ENCODE measurements around the gene GCK. TPM values are rescaled to one million over a fixed set of nuclear protein-coding genes. Genes with fewer than 3 reads are reported as not detected.

The GCK gene
- total RNA-seq, 4 donors from 2014 or later = not detected

DNA sequence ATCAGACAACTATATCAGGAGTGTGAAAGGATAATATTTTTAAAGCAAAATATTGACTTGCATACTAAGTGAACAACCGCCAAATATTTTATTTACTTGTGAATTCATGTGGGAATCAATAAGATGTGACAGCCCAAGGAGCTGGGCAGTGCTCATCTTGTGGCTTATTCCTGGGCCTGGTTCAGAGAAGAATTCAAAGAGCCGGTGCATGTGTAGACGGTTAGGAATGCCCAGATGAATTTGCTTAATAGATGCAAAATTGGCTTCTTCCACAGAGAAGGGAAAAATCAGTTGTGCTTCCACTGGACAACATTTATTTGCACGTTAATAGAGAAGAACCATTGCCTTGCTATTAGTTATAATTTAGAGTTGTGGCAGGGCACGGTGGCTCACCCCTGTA, 52.5 kb downstream of the GCK start:
- Histone ChIP-seq H3K27me3 (no peaks in the 10 kb centered on the region), H3K9me3 (no peaks in the 10 kb centered on the region), H3K27ac (no peak overlapping the region), H3K36me3 (no peaks in the 10 kb centered on the region), H3K4me1 (no peaks in the 10 kb centered on the region), H3K4me3 (no peak overlapping the region)
- no peak for TF ChIP-seq POLR2A (IDR thresholded peaks at IDR 0.05)
- TF ChIP-seq, protein P1, sequence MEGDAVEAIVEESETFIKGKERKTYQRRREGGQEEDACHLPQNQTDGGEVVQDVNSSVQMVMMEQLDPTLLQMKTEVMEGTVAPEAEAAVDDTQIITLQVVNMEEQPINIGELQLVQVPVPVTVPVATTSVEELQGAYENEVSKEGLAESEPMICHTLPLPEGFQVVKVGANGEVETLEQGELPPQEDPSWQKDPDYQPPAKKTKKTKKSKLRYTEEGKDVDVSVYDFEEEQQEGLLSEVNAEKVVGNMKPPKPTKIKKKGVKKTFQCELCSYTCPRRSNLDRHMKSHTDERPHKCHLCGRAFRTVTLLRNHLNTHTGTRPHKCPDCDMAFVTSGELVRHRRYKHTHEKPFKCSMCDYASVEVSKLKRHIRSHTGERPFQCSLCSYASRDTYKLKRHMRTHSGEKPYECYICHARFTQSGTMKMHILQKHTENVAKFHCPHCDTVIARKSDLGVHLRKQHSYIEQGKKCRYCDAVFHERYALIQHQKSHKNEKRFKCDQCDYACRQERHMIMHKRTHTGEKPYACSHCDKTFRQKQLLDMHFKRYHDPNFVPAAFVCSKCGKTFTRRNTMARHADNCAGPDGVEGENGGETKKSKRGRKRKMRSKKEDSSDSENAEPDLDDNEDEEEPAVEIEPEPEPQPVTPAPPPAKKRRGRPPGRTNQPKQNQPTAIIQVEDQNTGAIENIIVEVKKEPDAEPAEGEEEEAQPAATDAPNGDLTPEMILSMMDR (IDR thresholded peaks at IDR 0.05) = no peak
- DNase-seq = no peak

DNA sequence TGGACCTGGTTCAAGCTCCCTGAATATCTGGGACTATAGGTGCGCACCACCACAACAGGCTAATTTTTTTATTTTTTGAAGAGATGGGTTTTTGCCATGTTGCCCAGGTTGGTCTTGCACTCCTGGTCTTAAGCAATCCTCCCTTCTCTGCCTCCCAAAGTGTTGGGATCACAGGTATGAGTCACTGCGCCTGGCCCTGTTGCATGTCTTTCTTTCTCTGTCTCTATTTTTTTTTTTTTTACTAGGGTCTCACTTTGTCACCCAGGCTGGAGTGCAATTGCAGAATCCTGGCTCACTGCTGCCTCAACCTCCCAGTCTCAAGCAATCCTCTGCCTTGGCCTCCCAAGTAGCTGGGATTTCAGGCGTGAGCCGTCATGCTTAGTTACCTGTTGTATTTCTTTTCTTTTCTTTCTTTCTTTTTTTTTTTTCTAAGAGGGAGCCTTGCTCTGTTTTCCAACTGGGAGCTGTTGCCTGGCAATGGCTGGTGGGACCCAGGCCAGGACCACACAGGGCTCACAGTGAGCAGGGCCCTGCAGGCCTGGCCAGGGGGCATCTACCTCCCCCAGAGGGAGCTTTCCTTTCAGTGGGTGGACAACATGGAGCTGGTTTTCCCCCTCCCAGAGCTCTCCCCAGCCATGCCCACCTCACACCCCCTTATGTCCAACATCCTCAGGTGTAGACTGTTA, 54.2 kb downstream of the GCK start:
- no peak overlapping the region for H3K4me3 ChIP-seq
- no peaks in the 10 kb centered on the region for H3K9me3 ChIP-seq
- H3K36me3 ChIP-seq = no peaks in the 10 kb centered on the region
- no peaks in the 10 kb centered on the region for H3K27me3 ChIP-seq
- H3K27ac ChIP-seq = no peak overlapping the region
- no peaks in the 10 kb centered on the region for H3K4me1 ChIP-seq
- no peak for DNase-seq
- TF ChIP-seq, protein P1 (IDR thresholded peaks at IDR 0.05) = no peak
- TF ChIP-seq POLR2A (IDR thresholded peaks at IDR 0.05) = no peak

DNA sequence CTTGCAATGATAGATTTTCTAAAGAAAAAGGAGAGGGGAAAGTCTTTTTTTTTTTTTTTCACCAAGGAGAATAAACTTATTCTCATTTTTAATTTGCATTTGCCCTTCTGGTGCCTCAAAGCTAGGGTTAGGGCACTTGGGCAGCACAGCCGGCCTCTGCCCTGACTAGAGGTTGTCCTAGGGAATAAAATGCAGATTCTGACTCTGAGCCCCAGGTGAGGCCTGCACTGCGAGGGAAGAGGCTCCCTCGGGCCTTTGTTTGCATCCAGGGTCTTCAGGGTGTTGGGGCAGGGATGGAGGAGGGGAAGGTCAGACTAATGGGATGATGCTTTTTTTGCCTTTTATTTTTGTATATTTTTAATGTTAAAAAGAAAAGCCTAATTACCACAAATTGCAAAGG, 55.9 kb downstream of the GCK start:
- Histone ChIP-seq H3K9me3 (no peaks in the 10 kb centered on the region), H3K36me3 (no peaks in the 10 kb centered on the region), H3K27me3 (no peaks in the 10 kb centered on the region), H3K4me3 (no peak overlapping the region), H3K4me1 (no peaks in the 10 kb centered on the region), H3K27ac (no peak overlapping the region)
- DNase-seq = no peak
- no peak for TF ChIP-seq POLR2A (IDR thresholded peaks at IDR 0.05)
- TF ChIP-seq, protein P1 (IDR thresholded peaks at IDR 0.05) = no peak

DNA sequence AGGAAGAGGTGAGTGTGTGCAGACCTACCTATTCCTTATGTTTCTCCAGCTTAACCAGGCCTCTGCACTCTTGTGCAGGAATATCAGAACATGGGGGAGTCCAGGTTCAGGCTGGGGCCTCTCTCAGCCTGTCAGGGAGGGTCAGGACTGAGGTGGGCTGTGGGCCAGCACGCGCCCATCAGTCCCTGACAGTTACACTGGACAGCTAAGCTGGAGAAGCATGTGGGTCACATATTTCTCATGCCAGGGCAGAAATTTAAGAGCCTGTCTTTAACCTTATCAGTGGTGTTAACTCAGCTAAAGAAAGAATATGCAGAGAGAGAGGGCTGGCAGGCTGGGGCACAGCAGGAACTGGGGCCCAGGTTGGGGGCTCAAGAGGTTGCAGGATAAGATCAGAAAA, 57.2 kb downstream of the GCK start:
- Histone ChIP-seq H3K36me3 (no peaks in the 10 kb centered on the region), H3K27me3 (no peaks in the 10 kb centered on the region), H3K4me1 (no peaks in the 10 kb centered on the region), H3K4me3 (no peak overlapping the region), H3K27ac (no peak overlapping the region), H3K9me3 (no peaks in the 10 kb centered on the region)
- TF ChIP-seq, protein P1 (IDR thresholded peaks at IDR 0.05) = no peak
- no peak for TF ChIP-seq POLR2A (IDR thresholded peaks at IDR 0.05)
- DNase-seq = no peak

DNA sequence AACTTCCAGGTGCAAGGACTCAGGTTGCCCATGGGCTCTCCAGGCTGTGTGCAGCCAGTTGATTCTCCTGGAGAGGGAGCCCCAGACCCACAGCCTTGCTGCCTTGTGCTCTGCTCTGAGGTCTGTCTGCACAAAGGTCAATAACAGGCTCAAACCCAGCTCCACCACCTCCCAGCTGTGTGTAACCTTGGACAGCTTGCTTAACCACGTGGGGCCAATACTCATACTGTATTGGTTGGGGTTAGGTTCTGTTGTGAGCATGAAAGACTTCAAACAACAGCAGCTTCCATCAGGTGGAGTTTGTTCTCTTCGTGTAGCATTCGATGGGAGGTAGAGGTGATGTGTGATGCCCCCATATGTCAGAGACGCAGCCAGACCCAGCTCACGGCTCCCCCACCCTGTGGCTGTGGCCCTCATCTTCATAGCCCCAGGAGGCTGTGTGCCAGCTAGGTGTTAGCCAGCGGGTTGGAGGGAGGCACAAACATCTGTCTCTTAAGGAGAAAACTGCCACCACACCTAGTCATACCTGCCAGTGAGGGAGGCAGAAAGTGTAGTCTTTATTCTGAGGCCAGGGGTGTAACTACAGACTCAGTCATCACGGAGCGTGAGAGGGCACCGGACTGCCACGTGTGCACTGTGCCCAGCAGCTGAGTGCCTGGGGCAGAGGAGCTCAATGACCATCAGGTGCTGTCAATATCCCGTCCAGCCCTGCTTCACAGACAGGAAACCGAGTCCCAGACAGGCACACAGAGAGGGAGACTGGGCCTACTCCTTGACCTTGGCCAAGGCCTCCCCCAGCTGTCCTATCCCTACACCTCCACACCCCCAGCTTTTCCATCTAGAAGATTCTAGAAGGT, 57.8 kb downstream of the GCK start:
- no peak for TF ChIP-seq POLR2A (IDR thresholded peaks at IDR 0.05)
- TF ChIP-seq, protein P1 (IDR thresholded peaks at IDR 0.05) = peak in 2 of 6 experiments; percentile 19 to 22
- H3K27ac ChIP-seq = no peak overlapping the region
- DNase-seq = no peak

More for the DNA sequence above, 57.8 kb downstream of the GCK start:
- H3K9me3 ChIP-seq = no peaks in the 10 kb centered on the region
- no peak overlapping the region for H3K4me3 ChIP-seq
- no peaks in the 10 kb centered on the region for H3K4me1 ChIP-seq
- no peaks in the 10 kb centered on the region for H3K27me3 ChIP-seq
- H3K36me3 ChIP-seq = no peaks in the 10 kb centered on the region

Data from Peyer's patch (tissue), 4 donors.